GM18907 (cell line): ENCODE data around the gene CTSZ.

Experiments
- ATAC-seq: cut with Tn5 transposase; IDR thresholded peaks from one replicate; pipeline ENCODE4 v1.9.1; 2021; ENCODE audit warnings: mild to moderate bottlenecking, moderate library complexity; ENCODE audit not compliant: unreplicated experiment

CTSZ gene

DNA sequence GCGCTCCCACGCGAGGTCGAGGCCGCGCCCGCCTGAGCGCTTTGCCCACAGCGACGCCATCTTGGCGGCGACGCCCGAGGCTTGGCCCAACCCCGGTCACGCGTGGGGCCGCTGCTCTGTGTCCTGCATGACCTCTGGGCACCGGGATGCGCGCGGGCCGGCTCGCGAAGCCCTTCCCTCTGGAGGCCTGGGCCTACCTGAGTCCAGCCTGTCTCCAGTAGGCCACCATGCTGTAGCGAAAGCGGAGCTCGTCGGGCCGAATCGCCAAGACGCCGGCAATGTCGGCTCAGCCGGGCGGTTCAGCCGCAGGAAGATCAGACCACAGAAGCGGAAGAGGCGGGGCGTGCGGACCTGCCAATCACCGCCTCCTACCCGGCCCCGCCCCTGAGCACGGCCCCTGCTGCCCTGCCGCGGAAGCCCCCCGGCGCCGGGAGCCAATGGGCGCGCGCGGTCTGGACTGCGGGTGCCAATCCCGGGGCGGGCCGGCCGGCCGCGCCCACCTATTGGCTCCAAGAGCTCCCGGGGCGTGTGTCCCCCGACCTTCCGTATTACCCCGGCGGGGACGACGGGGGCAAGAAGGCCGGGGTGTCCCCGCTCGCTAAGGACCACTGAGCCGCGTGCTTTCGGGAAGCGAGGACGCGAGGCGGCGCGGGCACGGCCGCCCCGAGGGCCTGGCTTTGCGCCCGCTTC is 25.1 kb upstream of the CTSZ start, which contains the start of gene ATP5F1E:
Gene ATP5F1E (minus strand): TSS at position 313 of the 690 bp plus-strand sequence. CDS start 84 bp downstream, at position 229.
- peak; percentile 91 for ATAC-seq

- no peak for ATAC-seq
Measured at GRCh38 chr20:59031564-59032022, 24.5 kb upstream of the CTSZ start.

DNA sequence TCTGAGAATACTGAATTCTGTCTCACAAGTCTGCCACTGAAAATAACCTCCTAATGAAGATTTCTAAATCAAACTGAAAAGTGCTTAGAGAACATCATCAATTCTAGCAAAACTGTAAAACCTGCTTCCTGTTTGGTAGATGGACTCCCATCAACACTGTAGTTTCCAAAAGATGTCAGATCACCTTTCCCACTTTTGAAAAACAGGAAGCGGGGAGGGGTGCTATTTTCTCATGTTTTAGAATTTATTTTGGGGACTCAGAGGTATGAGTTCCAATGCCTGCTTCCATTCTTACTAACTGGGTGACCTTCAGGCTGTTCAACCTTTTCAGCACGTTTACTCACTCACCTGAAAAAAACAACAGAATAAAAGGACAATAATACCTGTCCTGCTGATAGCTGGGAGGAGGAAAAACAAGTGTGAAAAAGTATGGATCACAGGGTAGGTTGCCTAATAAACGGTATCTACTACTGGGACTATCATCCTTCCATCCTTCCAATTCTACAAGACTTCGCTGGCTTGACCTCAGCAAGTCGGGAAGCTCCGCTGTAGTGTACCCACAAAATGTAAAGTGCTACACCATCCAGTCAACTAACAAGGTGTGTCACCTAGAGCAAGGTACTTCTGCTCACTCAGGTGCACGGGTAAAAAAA is 24.0 kb upstream of the CTSZ start:
- ATAC-seq, result no peak

DNA sequence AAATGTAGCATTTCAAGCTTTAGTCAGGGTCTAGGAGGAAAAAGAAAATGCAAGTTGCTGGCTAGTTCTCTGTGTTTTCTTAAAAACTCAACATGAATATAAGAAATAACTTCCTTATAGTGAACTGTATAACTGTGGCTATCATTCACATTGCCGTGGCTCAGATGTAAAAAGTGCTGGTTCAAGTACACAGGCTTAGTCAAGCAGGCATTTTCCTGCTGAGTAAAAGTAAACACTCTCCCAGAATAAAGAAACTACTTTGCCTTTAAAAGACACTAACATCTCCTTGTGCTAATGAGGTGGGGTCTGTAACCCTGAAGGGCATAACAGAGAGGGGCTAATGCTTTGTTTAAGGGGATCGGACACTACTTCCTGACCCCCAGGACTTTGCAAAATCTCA is 21.8 kb upstream of the CTSZ start:
- no peak for ATAC-seq

DNA sequence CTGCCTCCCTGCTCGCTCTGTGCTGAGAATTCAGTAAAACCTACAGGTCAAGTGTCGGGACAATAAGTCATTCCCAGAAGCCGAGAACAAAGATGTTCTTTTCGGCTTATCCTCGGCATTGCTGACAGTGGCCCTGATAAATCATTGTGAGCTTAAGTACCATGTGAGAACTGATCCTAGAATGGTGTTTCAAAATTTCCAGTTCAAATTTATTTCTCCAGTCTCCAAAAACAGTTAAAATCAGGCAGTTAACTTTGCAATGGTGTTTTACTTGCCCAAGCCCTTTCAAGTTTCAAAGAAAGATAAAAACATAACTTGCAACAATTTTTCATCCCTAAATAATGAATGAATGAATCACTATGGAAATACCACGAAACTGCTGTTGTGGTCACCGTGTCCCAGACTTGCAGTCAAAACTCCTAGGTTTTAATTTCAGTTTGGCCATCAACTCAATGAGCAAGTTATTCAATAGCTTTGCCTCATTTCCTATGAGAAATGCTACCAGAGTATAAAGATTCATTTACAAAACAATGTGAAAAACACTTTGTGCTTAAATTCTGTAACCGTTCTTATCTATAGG is 20.8 kb upstream of the CTSZ start:
- ATAC-seq, result no peak

GRCh38 chr20:59026904-59027740 is 20.1 kb upstream of the CTSZ start:
- no peak for ATAC-seq

- ATAC-seq, result no peak
Measured at GRCh38 chr20:59025511-59025910, 18.5 kb upstream of the CTSZ start.

DNA sequence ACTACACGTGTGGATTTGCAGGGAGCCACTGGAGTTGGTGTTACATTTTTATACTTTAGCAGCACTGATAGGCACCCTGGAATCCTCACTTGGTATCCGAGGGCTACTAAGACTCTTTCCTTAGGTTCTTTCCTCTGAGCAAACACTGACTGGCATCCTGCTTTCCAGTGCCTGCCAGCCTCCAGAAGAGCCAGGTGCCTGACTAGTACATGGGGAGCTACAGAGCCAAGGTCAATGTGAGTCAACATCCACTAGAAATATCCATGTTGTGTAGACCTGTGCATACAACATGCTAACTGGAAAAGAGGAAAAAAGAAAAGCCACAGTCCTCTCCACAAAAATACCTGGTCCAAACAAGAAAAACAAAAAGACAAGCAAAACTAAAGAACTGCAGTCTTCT is 18.0 kb upstream of the CTSZ start:
- ATAC-seq, result no peak

GRCh38 chr20:59024111-59024530 is 17.1 kb upstream of the CTSZ start:
- no peak for ATAC-seq

DNA sequence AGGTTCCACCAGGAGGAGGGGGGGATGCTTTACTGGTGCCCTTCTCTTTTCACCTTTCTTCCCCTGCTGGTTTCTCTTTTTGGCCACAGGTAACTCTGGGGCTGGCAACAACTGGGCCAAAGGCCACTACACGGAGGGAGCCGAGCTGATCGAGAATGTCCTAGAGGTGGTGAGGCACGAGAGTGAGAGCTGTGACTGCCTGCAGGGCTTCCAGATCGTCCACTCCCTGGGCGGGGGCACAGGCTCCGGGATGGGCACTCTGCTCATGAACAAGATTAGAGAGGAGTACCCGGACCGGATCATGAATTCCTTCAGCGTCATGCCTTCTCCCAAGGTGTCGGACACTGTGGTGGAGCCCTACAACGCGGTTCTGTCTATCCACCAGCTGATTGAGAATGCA is 16.6 kb upstream of the CTSZ start:
- ATAC-seq, result no peak

- no peak for ATAC-seq
Measured at GRCh38 chr20:59022754-59023153, 15.7 kb upstream of the CTSZ start.

DNA sequence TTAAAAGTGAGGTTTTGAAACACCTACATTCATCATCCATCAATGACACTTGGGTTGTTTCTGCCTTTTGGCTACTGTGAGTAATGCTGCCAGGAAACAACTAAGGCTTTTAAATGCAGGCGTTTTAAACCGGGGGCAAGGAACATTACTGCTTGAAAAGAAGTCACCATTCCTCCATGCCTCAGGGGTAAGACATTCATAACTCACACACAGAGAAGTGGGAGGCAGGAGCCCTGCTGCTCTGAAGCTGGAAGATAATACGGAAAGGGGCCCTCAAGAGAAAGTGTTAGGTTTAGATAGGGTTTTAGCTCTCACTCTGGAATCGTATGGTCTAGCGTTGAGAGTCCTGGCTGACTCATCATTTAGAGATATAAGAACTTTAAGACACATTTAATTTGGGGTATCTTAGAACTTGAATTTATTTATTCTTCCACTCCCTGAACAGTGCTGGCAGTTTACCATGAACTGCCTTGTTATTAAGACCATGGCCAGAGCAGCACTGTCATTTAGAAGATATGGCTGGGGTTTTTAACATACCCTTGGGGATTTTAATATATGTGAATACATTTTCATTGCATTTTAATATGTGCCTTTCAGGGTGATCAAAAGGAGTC is 14.0 kb upstream of the CTSZ start:
- no peak for ATAC-seq

GRCh38 chr20:59019217-59019616 is 12.2 kb upstream of the CTSZ start, which contains the start of gene TUBB1:
Gene TUBB1, plus strand, starts transcription at chr20:59019429. Its CDS starts 94 bp downstream, at chr20:59019523.
- ATAC-seq, result no peak

DNA sequence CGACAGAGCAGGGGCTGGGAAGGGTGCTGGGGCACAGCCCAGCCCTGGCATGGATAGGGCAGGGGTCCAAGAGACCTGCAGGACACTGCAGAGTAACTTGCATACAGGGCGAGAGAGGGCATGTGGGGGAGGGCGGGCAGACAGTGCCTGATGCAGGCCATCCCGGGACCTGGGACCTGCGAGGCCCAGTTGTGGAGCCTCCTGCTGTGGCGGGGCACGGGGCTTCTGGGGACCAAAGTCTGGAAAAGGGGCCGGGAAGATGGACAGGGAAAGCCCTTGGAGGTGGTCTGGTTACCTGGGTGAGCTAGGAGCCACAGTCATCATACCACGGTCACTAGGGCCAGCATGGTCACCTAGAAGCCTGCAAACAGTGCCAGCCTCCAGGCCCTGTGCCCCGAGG is 11.8 kb upstream of the CTSZ start:
- no peak for ATAC-seq

DNA sequence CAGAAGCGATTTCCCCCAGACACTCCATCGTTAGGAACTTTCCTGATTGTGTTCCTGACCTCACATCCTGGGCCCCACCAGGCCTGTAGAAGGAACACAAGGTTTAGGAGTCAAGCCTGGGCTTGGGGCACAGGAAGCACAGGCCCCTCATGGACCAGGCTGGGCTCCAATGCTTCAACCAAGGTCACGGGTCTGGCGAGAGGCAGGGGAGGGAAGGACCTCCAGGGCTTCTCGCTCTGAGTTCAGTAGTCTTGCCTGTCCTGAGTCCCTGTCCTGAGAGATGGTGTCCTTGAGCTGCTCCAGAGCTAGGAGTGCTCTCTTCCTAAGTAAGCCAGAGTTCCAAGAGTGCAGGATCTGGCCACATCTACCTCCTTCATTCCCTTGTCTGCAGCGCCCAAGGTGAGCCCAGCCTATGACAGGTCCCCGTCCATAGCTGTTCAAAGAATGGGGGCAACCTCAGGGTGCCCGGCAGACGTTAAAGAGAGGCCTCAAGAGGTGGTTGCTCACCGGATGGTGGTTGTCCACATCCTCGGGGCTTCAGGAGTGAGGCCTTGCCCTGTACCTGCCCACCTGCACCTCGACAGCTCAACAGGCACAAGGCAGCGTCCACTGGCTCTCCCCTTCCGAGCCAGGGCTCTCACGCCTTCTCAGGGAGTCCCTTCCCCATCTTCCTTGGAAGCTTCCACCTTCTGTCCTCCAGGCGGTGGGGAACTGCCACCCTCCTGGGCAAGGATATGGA is 10.6 kb upstream of the CTSZ start:
- no peak for ATAC-seq

DNA sequence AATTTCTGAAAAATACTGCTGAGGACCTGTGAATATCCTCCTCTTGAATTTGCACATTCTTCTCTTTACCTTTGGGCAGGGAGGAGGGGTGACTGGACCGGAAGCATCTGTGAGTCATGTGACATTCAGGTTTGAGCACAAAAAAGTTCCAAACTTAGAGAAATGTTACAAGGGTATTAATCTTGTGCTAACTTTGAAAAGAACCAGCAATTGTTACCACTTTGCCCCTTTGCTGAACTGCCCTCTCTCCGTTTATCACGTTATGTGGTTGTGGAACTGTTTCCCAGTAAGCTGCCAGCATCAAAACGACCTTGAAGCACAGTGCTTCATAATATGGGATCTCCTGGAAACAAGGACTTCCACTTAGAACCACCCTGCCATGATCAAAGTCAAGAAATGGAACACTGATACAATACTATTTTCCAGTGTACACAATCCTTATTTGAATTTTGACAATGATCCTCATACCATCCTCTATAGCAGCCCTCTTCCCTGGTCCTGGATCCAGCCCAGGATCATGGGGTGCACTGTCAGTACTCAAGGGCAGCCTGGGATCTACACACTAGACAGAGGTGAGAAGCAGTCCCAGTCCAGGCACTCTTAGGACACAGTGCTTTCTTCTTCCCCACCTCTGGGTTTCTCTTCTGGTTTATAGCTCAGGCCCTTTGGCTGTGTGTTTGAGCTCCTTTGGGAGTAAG is 9.9 kb upstream of the CTSZ start:
- ATAC-seq, result no peak

DNA sequence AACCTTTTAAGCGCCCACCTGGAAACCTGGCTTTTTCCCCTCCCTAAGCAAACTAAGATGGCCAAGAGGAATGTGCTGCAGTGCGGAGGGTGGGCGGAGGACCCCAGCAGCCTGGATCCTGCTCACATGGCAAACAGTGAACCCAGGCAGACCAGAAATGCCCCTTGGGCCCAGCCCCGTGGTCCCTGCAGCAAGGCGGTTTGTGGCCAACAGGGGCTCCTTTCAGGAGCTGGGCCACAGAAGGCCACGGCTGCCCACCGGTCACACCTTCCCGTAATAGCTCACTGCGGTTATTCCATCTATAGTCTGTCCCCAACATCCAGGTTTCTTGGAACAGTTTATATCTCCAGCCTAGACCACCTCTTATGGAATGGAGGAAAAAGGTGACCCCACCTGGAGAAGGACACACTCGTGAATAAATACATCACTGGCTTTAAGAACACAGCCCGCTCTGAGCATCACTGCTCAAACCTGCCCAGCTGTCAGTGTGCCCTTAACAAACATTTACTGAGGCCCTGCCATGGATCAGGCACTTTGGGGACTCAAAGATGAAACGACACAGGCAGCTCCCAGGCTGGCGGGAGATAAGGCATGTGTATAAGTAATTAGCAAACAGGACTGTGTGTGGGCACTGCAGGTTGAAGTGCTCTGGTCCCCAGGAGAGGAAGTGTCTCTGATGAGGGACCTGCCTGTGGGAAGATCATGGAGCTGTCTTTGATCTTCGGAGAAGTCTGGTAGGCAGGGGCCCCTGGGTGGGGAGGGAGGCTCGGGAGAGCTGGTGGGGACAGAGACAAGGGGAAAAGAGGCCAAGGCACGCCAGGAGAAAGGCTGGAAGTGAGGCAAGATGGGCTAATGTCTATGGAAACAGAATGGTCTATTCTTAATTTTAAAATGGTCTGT is 9.0 kb upstream of the CTSZ start:
- ATAC-seq, result no peak

GRCh38 chr20:59015411-59015810 is 8.4 kb upstream of the CTSZ start:
- ATAC-seq, result no peak
